ENCODE results near the gene LITAF.

GRCh38 chr16:11553371-11553770 lies 33.3 kb downstream of the LITAF start:
- TF ChIP-seq EZH2 (IDR thresholded peaks at IDR 0.05; ENCODE audit: borderline replicate concordance, insufficient read depth, low read length, poor library complexity, severe bottlenecking): no peak
- no peak for TF ChIP-seq SMC3 (conservative IDR thresholded peaks at IDR 0.05; ENCODE audit: poor library complexity)
- TF ChIP-seq, protein P1, sequence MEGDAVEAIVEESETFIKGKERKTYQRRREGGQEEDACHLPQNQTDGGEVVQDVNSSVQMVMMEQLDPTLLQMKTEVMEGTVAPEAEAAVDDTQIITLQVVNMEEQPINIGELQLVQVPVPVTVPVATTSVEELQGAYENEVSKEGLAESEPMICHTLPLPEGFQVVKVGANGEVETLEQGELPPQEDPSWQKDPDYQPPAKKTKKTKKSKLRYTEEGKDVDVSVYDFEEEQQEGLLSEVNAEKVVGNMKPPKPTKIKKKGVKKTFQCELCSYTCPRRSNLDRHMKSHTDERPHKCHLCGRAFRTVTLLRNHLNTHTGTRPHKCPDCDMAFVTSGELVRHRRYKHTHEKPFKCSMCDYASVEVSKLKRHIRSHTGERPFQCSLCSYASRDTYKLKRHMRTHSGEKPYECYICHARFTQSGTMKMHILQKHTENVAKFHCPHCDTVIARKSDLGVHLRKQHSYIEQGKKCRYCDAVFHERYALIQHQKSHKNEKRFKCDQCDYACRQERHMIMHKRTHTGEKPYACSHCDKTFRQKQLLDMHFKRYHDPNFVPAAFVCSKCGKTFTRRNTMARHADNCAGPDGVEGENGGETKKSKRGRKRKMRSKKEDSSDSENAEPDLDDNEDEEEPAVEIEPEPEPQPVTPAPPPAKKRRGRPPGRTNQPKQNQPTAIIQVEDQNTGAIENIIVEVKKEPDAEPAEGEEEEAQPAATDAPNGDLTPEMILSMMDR (IDR thresholded peaks at IDR 0.05; ENCODE audit: poor library complexity, severe bottlenecking): no peak
- no peak for TF ChIP-seq POLR2AphosphoS5 (IDR thresholded peaks at IDR 0.05)
- TF ChIP-seq TAF1 (IDR thresholded peaks at IDR 0.05; ENCODE audit: low read depth): no peak
- TF ChIP-seq RAD21 (conservative IDR thresholded peaks at IDR 0.05): no peak
- no peak for TF ChIP-seq EP300 (conservative IDR thresholded peaks at IDR 0.05; ENCODE audit: poor library complexity, severe bottlenecking)
- no peak for TF ChIP-seq MXI1 (conservative IDR thresholded peaks at IDR 0.05; ENCODE audit: poor library complexity, severe bottlenecking)
- TF ChIP-seq, protein P2, sequence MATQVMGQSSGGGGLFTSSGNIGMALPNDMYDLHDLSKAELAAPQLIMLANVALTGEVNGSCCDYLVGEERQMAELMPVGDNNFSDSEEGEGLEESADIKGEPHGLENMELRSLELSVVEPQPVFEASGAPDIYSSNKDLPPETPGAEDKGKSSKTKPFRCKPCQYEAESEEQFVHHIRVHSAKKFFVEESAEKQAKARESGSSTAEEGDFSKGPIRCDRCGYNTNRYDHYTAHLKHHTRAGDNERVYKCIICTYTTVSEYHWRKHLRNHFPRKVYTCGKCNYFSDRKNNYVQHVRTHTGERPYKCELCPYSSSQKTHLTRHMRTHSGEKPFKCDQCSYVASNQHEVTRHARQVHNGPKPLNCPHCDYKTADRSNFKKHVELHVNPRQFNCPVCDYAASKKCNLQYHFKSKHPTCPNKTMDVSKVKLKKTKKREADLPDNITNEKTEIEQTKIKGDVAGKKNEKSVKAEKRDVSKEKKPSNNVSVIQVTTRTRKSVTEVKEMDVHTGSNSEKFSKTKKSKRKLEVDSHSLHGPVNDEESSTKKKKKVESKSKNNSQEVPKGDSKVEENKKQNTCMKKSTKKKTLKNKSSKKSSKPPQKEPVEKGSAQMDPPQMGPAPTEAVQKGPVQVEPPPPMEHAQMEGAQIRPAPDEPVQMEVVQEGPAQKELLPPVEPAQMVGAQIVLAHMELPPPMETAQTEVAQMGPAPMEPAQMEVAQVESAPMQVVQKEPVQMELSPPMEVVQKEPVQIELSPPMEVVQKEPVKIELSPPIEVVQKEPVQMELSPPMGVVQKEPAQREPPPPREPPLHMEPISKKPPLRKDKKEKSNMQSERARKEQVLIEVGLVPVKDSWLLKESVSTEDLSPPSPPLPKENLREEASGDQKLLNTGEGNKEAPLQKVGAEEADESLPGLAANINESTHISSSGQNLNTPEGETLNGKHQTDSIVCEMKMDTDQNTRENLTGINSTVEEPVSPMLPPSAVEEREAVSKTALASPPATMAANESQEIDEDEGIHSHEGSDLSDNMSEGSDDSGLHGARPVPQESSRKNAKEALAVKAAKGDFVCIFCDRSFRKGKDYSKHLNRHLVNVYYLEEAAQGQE (IDR thresholded peaks at IDR 0.05; ENCODE audit: borderline replicate concordance): no peak
